Hepatocyte (in vitro differentiated cells): ENCODE results near the gene ZNF593. TPM values are rescaled to one million over a fixed set of nuclear protein-coding genes. Genes with fewer than 3 reads are reported as not detected.

Source experiments
- DNase-seq: peaks from one replicate; pipeline ENCODE4 v3.0.0-alpha.2; 2016; ENCODE audit warnings: low spot score
- H2AFZ ChIP-seq: fragments of 200-600 bp; sonication (generic); 2 replicates; pipeline ENCODE4 v1.6.0; 2016; ENCODE audit warnings: antibody characterized with exemption, mild to moderate bottlenecking
- H3K27ac ChIP-seq: fragments of 200-600 bp; sonication (generic); 2 replicates; pipeline ENCODE4 v1.5.1; 2016; ENCODE audit warnings: mild to moderate bottlenecking
- H3K27me3 ChIP-seq: fragments of 200-600 bp; sonication (generic); 2 replicates; pipeline ENCODE4 v1.6.1; 2016
- H3K36me3 ChIP-seq: fragments of 200-600 bp; sonication (generic); replicated peaks from 2 replicates; pipeline ENCODE4 v1.5.1; 2016; ENCODE audit warnings: low read depth; ENCODE audit not compliant: insufficient read depth
- H3K4me1 ChIP-seq: fragments of 200-600 bp; sonication (generic); 2 replicates; pipeline ENCODE4 v1.5.1; 2016; ENCODE audit warnings: mild to moderate bottlenecking, moderate library complexity; ENCODE audit not compliant: insufficient read depth
- H3K4me2 ChIP-seq: fragments of 200-600 bp; sonication (generic); 2 replicates; pipeline ENCODE4 v1.6.0; 2016
- H3K4me3 ChIP-seq: fragments of 200-600 bp; sonication (generic); 2 replicates; pipeline ENCODE4 v1.5.1; 2016; ENCODE audit warnings: mild to moderate bottlenecking
- H3K79me2 ChIP-seq: fragments of 200-600 bp; sonication (generic); 2 replicates; pipeline ENCODE4 v1.6.0; 2017; ENCODE audit warnings: mild to moderate bottlenecking
- H3K9me2 ChIP-seq: fragments of 200-600 bp; sonication (generic); replicated peaks from 2 replicates; pipeline ENCODE4 v1.6.0; 2017; ENCODE audit warnings: mild to moderate bottlenecking; ENCODE audit not compliant: insufficient read depth
- H3K9me3 ChIP-seq: fragments of 200-600 bp; sonication (generic); 2 replicates; pipeline ENCODE4 v1.5.1; 2016; ENCODE audit warnings: low read depth, mild to moderate bottlenecking
- H4K20me1 ChIP-seq: fragments of 200-600 bp; sonication (generic); 2 replicates; pipeline ENCODE4 v1.6.0; 2016; ENCODE audit warnings: mild to moderate bottlenecking; ENCODE audit not compliant: insufficient read depth, poor library complexity, severe bottlenecking
- EZH2 ChIP-seq: fragments of 200-600 bp; sonication (generic); IDR thresholded peaks from 2 replicates; pipeline ENCODE4 v1.6.1; 2016; ENCODE audit warnings: antibody characterized with exemption, mild to moderate bottlenecking, borderline replicate concordance
- EZH2phosphoT487 ChIP-seq: fragments of 200-600 bp; sonication (generic); IDR thresholded peaks from one replicate; pipeline ENCODE4 v1.6.1; 2018; ENCODE audit warnings: antibody characterized with exemption, mild to moderate bottlenecking, low read depth, moderate library complexity; ENCODE audit not compliant: unreplicated experiment, severe bottlenecking
- WGBS: methylation state at CpG from one replicate; pipeline ENCODE4 v1.1.6; 2016; ENCODE audit warnings: low lambda C conversion rate; ENCODE audit errors: missing lambda C conversion rate; 5-methylcytosine and 5-hydroxymethylcytosine counted together
- polyA plus RNA-seq: library from polyadenylated mRNA; unstranded; fragments of >200 nt; fragmentation: Nextera tagmentation; extraction: Ambion mirVana; gene quantifications from 2 replicates; pipeline ENCODE4 v1.2.1, GENCODE V29; 2016
- total RNA-seq: library from RNA; depleted of rRNA; stranded (reverse); fragments of >200 nt; gene quantifications from 2 replicates; pipeline ENCODE4 v1.2.3, GENCODE V29; 2014
- TF ChIP-seq, protein P1 (sequence below): fragments of 200-600 bp; sonication (generic); IDR thresholded peaks from 2 replicates; pipeline ENCODE4 v1.5.1; 2016; ENCODE audit warnings: antibody characterized with exemption, mild to moderate bottlenecking; ENCODE audit not compliant: poor library complexity

ZNF593 gene
- total and polyA plus RNA-seq, 2 experiments from 2014 or later: 20.5 to 69.1 TPM

DNA sequence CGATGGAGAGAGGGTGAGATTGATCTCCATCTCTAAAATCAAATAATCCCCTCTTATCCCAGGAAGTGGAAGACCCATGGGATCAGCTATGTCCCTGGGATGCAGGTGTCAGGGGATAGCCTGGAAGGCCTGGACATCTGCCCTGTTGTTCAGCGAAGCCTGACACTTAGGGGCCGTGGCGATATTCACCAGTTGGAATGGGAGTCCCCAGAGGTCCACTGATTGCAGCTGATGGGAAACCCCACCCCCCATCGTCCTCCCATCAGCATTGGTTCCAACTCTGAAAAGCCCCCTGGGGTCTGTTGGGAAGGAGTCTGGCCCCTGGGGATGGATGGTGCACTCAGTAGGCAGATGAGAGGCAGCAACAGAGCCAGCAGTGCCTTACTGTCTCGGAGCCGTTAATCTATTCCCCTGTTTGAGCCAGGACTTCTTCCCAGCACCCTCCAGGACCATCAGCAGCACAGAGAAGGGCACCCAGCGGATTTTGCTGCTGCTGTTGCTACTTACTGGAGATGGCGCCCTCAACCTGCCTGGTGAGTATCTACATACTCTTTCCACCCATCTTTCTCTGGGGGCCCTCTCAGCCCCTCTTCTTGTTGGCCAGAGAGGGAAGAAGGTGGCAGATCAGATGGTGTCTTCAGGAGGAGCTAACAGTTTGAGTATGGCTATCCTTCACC is 34.1 kb downstream of the ZNF593 start:
- H3K9me2 ChIP-seq: no peaks in the 10 kb centered on the region
- no peak overlapping the region for H3K4me3 ChIP-seq
- H2AFZ ChIP-seq: no peak overlapping the region
- H3K36me3 ChIP-seq: no peaks in the 10 kb centered on the region
- H4K20me1 ChIP-seq: no peaks in the 10 kb centered on the region
- TF ChIP-seq EZH2 (no peak), EZH2phosphoT487 (no peak)
- TF ChIP-seq, protein P1, sequence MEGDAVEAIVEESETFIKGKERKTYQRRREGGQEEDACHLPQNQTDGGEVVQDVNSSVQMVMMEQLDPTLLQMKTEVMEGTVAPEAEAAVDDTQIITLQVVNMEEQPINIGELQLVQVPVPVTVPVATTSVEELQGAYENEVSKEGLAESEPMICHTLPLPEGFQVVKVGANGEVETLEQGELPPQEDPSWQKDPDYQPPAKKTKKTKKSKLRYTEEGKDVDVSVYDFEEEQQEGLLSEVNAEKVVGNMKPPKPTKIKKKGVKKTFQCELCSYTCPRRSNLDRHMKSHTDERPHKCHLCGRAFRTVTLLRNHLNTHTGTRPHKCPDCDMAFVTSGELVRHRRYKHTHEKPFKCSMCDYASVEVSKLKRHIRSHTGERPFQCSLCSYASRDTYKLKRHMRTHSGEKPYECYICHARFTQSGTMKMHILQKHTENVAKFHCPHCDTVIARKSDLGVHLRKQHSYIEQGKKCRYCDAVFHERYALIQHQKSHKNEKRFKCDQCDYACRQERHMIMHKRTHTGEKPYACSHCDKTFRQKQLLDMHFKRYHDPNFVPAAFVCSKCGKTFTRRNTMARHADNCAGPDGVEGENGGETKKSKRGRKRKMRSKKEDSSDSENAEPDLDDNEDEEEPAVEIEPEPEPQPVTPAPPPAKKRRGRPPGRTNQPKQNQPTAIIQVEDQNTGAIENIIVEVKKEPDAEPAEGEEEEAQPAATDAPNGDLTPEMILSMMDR: no peak
- H3K27me3 ChIP-seq: peaks cover 3% of the 10 kb centered on the region
- no peaks in the 10 kb centered on the region for H3K4me1 ChIP-seq
- 79% methylated on average over 9 of the region's 9 CpGs for WGBS
- H3K9me3 ChIP-seq: no peaks in the 10 kb centered on the region
- no peak for DNase-seq
- no peak overlapping the region for H3K27ac ChIP-seq
- no peak overlapping the region for H3K4me2 ChIP-seq
- no peaks in the 10 kb centered on the region for H3K79me2 ChIP-seq

DNA sequence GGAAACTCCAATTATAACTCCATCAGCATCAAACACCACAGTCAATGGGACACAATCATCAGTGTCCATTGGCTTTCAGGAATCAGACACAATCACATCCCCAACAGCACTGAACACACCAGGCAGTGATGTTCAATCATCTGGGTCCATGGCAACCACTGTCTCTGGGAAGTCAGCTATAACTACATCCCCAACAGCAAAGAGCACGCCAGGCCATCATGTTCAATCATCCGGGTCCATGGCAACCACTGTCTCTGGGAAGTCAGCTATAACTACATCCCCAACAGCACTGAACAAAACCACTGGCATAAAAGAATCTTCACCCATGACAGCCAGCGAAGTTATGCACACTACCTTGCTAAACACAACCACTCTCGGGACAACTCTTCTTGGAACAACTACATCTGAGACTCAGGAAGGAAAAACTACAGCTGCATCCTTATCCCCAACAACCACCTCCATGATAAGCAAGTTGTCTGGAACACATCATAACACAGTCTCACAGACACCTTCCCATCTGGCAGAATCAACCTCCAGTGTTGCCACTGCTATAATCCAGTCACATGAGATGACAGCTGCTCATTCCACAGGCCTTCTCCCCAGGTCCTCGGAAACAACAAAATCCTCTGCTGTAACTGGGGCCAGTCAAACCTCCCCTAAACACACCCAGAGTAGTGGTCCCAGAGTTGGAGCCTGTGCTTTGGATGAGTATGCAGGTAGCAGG is 40.6 kb downstream of the ZNF593 start:
- Histone ChIP-seq H3K36me3 (no peaks in the 10 kb centered on the region), H3K9me2 (no peaks in the 10 kb centered on the region), H4K20me1 (no peaks in the 10 kb centered on the region), H3K27me3 (no peaks in the 10 kb centered on the region), H3K9me3 (no peaks in the 10 kb centered on the region), H3K4me1 (no peaks in the 10 kb centered on the region), H3K79me2 (no peaks in the 10 kb centered on the region), H3K27ac (no peak overlapping the region), H3K4me2 (no peak overlapping the region), H2AFZ (no peak overlapping the region), H3K4me3 (no peak overlapping the region)
- 77% methylated on average over 5 of the region's 5 CpGs for WGBS
- TF ChIP-seq EZH2 (no peak), EZH2phosphoT487 (no peak)
- TF ChIP-seq, protein P1: no peak
- DNase-seq: no peak

DNA sequence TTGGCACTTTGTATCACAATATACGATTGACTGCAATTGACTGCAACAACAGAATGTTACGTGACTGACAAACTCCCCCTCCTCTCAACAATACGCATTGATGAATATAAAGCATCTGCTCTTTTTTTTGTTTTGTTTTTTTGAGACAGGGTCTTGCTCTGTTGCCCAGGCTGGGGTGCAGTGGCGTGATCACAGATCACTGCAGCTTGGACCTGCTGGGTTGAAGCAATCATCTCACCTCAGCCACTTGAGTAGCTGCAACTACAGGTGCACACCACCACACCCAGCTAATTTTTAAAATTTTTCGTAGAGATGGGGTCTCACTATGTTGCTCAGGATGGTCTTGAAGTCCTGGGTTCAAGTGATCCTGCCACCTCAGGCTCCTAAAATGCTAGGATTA is 43.0 kb downstream of the ZNF593 start:
- H3K79me2 ChIP-seq: no peaks in the 10 kb centered on the region
- WGBS: 92% methylated on average over 5 of the region's 5 CpGs
- no peaks in the 10 kb centered on the region for H3K4me1 ChIP-seq
- no peak overlapping the region for H3K27ac ChIP-seq
- no peak overlapping the region for H3K4me3 ChIP-seq
- no peak for DNase-seq
- H3K9me3 ChIP-seq: no peaks in the 10 kb centered on the region
- no peaks in the 10 kb centered on the region for H3K9me2 ChIP-seq
- H3K27me3 ChIP-seq: no peaks in the 10 kb centered on the region
- H2AFZ ChIP-seq: no peak overlapping the region
- no peak overlapping the region for H3K4me2 ChIP-seq
- TF ChIP-seq EZH2phosphoT487: no peak
- TF ChIP-seq, protein P1: no peak
- no peak for TF ChIP-seq EZH2
- no peaks in the 10 kb centered on the region for H3K36me3 ChIP-seq
- no peaks in the 10 kb centered on the region for H4K20me1 ChIP-seq
